GM18499 (cell line): ENCODE data around the gene ARAP1.

ENCODE experiments used
- ATAC-seq: cut with Tn5 transposase; IDR thresholded peaks from one replicate; pipeline ENCODE4 v1.9.1; 2021; ENCODE audit warnings: moderate number of reproducible peaks; ENCODE audit not compliant: insufficient read depth, unreplicated experiment

Gene ARAP1

GRCh38 chr11:72726266-72727220 is 25.7 kb downstream of the ARAP1 start:
- ATAC-seq, result no peak

GRCh38 chr11:72725724-72726028 is 26.5 kb downstream of the ARAP1 start:
- ATAC-seq, result no peak

DNA sequence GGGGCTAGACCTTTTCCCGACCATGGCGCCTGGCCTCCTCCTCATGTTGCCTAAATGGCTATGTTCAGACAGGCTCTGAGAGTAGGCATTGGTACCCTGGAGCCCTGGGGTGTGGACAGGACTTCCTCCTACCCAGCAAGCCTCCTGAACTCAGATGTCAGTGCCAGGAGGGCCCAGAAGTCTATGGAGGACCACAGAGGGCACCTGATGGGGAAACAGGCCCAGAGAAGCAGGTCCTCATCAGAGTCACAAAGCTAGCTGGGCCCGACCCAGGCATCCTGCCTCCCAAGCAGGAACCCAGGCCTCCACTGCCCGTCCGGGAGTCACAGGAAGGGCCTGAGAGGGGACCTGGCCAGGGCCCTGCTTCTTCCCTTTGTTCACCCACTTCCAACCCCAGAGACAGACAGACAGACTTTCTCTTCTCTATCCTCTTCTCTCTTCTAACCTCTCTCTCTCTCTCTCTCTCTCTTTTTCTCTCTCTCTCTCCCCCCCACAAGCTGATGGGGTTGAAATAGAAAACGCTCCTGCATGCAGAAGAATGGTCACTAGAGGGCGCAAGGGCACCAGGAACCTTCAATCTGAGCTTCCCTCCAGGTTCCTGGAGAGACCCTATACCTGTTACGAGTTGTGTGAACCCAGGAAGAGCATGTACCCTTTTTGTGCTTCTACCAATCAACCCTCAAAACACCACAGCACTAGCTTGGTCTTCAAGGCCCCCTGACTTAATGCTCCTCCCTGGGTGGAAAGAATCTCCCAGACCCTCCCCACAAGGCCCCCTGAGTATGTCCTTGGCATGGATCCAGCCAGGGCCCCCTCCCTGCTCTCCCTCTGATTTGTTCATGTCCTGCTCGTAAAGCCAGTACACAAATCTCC is 27.1 kb downstream of the ARAP1 start:
- ATAC-seq, result no peak

DNA sequence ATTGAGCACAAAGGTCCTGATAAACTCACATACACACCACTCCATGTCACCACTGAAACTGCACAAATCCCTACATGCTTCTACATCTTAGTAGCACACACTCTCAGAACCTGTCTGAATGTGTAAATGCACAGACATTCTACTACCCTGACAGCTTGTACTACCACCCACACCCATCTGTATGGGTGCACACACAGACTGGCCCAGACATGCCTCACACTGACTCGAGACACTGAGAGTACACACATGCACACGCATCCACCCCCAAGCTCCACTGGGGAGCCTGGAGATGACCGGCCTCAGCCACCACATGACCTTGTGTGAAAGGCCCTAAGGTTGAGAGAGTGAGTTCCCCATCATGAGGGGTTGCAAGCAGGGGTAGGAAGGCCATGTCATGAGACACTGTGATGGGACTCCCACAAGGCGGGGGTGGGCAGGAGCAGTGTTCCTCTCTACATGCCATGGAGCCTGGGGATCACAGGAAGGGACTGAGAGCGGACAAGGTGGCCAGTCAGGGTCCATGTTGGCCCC is 28.1 kb downstream of the ARAP1 start:
- ATAC-seq, result no peak

- ATAC-seq, result no peak
These were observed 28.7 kb downstream of the ARAP1 start for GRCh38 chr11:72723508-72723907.

GRCh38 chr11:72722050-72722748 is 30.0 kb downstream of the ARAP1 start:
- ATAC-seq, result no peak

GRCh38 chr11:72721689-72722049 is 30.5 kb downstream of the ARAP1 start:
- no peak for ATAC-seq

- ATAC-seq, result no peak
These were observed 30.9 kb downstream of the ARAP1 start for GRCh38 chr11:72721276-72721675.

DNA sequence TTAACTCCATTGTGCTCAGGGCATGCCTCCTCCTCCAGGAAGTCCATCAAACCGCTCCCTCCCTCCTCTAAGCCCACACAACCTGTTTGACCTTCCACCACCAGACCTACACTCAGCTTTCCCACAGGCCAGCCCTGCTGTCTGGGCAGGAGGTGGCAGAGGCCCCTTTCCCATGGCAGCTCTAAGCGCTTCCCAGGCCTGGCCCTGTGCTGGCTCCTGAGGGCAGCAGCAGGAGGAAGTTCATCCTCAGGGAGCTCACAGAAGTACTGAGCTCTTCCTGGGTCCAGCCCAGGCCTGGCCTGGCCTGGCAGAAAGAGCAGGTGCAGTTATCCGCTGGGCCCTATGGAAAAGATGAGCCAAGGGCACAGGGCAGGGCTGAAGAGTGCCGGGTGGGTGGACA is 31.4 kb downstream of the ARAP1 start:
- ATAC-seq, result no peak

DNA sequence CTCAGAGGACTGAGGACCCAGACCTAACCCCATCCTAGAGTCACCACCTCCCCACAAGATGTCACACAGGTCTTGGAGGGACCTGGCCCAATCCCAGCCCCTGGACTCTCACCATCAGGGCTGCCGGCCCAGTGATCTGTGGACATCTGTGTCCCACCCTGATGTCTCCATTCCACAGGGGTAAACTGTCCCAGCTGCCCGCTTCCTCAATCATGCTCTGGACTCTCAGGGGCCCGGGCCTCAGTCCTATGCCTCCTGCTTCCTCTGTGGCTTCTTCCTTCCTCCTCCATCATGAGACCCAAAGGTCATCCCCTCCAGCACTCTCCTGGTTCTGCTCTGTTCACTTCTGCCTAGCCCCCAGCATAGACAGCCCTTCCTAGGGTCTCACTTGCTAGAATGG is 32.2 kb downstream of the ARAP1 start:
- no peak for ATAC-seq

- no peak for ATAC-seq
These were observed 32.7 kb downstream of the ARAP1 start for GRCh38 chr11:72719551-72719950.

DNA sequence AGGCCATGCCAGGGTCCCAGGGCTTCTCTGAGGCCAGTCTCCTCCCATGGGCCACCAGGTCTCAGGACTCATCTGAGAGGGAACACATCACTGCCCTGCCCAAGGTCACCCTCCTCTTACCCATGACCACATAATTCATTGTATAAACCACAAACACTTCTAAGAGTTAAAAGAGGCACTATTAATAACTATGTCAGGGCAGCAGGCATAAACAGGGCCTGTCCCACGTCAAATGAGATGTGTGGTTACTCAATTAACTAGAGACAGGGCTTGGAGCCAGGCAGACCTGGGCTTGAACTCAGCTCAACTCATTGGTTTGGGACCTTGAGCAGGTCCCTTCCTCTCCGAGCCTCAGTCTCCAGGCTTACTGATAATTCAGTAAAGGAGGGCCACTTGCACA is 33.1 kb downstream of the ARAP1 start:
- no peak for ATAC-seq

DNA sequence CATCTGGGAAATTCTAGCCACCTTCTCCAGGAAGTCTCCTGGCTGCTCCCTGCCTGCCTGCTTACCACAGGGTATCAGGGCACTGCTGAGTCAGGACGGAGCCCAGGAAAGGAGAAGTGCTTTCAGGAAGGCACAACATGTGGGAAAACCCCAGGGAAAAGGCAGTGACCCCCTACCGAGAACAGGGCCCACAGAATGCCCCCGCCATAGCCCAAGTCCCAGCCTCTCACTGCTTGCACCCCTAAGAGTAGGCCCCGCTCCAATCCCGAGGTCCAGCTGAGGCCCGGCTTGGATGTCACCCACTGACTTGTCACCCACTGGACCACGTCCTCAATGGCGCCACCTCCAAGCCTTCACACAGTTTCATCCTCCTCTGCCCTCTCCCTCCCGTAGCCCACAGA is 34.1 kb downstream of the ARAP1 start:
- no peak for ATAC-seq

DNA sequence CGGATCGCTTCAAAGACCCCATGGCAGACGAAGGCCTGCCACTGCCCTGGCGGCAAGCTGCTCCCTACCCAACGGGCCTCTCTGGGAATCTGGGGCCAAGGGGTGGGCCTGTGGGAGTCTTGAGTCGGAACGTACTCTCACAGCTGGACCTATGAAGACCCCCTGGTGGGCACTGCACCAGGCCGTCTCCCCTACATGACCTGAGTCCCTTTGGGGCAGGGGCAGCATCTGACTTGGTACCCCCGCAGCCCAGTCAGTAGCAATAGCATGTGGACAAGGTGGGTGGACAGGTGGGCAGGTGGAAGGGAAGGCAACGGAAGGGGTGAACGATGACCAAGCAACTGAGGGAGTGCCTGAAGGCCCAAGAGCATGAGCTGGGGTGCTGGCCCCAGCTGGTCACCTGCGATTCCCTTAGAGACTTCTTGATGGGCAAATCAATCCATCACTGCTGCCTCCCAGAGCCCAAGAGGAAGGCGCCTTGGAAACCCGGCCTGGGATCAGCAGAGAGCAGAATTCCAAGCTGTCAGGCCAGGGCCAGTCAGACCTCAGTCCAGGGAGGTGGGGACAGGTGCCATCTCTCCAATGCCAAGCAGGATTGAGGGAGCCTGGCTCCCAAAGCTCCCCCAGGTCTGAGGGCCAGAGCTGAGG is 35.3 kb downstream of the ARAP1 start:
- no peak for ATAC-seq

- no peak for ATAC-seq
These were observed 35.9 kb downstream of the ARAP1 start for GRCh38 chr11:72716290-72716689.

- no peak for ATAC-seq
These were observed 39.4 kb downstream of the ARAP1 start for GRCh38 chr11:72712841-72713240.

- ATAC-seq, result no peak
These were observed 39.9 kb downstream of the ARAP1 start for GRCh38 chr11:72712168-72712751.

DNA sequence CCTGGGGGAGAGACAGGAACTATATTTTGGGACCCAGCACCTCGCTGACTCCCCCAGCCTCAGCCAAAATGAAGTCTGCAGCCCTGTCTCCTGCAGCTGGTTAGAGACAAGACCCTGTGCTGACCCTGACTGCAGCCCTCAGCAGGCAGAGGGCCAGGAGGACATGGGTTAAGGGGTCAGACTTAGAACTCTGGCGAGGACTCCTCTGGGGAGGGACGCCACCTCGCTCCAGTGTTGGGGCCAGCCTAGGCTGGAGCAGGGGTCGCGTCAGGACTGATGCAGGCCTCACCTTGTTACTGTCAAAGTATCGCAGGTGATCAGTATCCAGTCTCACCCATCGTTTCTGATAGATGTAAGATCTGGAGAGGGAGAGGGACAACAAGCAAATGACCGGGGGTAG is 41.1 kb downstream of the ARAP1 start:
- no peak for ATAC-seq

DNA sequence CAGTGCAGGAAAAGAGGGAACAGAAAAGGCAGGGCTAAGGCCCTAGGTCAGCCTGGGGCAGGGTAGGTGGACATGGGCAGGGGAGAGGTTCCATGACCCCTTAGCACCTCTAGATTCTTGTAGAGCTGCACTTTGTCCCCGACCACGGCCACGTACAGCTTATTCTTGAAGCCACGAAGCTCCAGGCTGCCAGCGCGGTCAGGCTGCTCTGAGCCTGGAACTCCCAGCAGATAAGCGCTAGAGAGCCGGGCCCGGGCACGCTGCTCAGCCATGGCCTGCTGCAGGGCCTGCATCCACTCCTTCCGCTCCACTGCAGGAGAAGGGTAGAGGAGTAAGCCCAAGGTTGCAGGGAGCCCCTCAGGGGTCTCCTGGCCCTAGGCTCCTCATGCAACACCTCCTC is 41.9 kb downstream of the ARAP1 start:
- ATAC-seq, result no peak
